DND-41 (cell line): Measurements from ENCODE around the gene OTUD7B.

Source experiments
- CTCF ChIP-seq: IDR thresholded peaks from 2 replicates; pipeline ENCODE4 v1.5.1; 2012; ENCODE audit warnings: borderline replicate concordance, low read length, moderate library complexity, mild to moderate bottlenecking; ENCODE audit not compliant: poor library complexity, severe bottlenecking; ENCODE audit errors: extremely low read depth
- EZH2 ChIP-seq: IDR thresholded peaks from 3 replicates; pipeline ENCODE4 v1.6.1; 2012; ENCODE audit warnings: borderline replicate concordance, low read depth, mild to moderate bottlenecking, moderate library complexity, low read length, inconsistent platforms; ENCODE audit not compliant: severe bottlenecking

- TF ChIP-seq CTCF, result no peak
- TF ChIP-seq EZH2, result no peak
Measured at GRCh38 chr1:150005606-150006005, 4.9 kb downstream of the OTUD7B start.
